ENCODE data around the gene RAB8B. TPM values are rescaled to one million over a fixed set of nuclear protein-coding genes. Genes with fewer than 3 reads are reported as not detected.

The RAB8B gene
- polyA plus RNA-seq, 3 donors, result 22.0 to 77.3 (median 58.9) TPM

DNA sequence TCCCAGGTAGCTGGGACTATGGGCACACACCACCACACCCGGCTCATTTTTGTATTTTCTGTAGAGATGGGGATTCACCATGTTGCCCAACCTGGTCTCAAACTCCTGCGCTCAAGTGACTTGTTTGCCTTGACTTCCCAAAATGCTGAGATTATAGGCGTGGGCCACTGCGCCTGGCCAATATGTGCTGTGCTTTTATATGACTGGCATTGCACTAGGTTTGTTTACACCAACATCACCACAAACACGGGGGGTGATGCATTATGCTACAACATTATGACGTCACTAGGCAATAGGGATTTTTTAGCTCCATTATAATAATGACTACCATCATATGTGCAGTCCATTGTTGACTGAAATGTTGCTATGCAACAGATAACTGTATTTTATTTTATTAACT lies 94.9 kb downstream of the RAB8B start:
- no peaks in the 10 kb centered on the region for H4K20me1 ChIP-seq (ENCODE audit: insufficient read depth, low read length)
- H2AFZ ChIP-seq (ENCODE audit: insufficient read depth, low read depth, low read length, poor library complexity, severe bottlenecking), result no peak overlapping the region
- intact Hi-C loops (cut with micrococcal nuclease), result loop anchor here (5.0 to 10.0 kb wide), 3 partner anchors 237 to 310 kb away; partner anchors contain the start of genes FBXL22 (in 1 of the 2) and TPM1 (in 1 of the 2)
- no CpG with 5 or more reads among the region's 6 CpGs for WGBS (ENCODE audit: insufficient coverage)
- no peaks in the 10 kb centered on the region for H3K27me3 ChIP-seq (ENCODE audit: control insufficient read depth in 2 of 2, insufficient read depth in 2 of 2, low read length in 2 of 2)
- H3K4me3 Mint-ChIP-seq, result no peak overlapping the region
- no peak overlapping the region for H3K9ac ChIP-seq (ENCODE audit: insufficient read depth, low read length, poor library complexity, severe bottlenecking)
- H3K4me1 ChIP-seq (ENCODE audit: control insufficient read depth in 1 of 2, insufficient read depth in 2 of 2, low read length in 2 of 2), result peaks cover 16 to 31% of the 10 kb centered on the region in 2 donors
- no peaks in the 10 kb centered on the region for H3K9me3 ChIP-seq (replicated peaks in 1 of 2; ENCODE audit: control insufficient read depth in 1 of 2, insufficient read depth in 1 of 2, low read length in 2 of 2)
- H3K27ac Mint-ChIP-seq, result peak overlapping the region in 3 of 7 donors; percentile 37 to 86 (median 66)
- no peaks in the 10 kb centered on the region for H3K9me3 Mint-ChIP-seq
- H3K27ac ChIP-seq (ENCODE audit: low read depth in 1 of 2, low read length in 2 of 2), result peak overlapping the region in 1 of 2 donors; percentile 91
- H3K36me3 ChIP-seq (replicated peaks in 1 of 2; ENCODE audit: control insufficient read depth in 1 of 2, insufficient read depth in 2 of 2, low read length in 2 of 2), result peaks cover 37 to 58% of the 10 kb centered on the region in 2 donors
- H3K4me3 ChIP-seq (replicated peaks in 1 of 3; ENCODE audit: low read depth in 2 of 3, low read length in 3 of 3), result no peak overlapping the region
- peak; percentile 23 to 73 (median 38) for DNase-seq
- no peak overlapping the region for H3K4me2 ChIP-seq (replicated peaks; ENCODE audit: extremely low read depth, low read length, poor library complexity, severe bottlenecking)
- TF ChIP-seq, protein P1, sequence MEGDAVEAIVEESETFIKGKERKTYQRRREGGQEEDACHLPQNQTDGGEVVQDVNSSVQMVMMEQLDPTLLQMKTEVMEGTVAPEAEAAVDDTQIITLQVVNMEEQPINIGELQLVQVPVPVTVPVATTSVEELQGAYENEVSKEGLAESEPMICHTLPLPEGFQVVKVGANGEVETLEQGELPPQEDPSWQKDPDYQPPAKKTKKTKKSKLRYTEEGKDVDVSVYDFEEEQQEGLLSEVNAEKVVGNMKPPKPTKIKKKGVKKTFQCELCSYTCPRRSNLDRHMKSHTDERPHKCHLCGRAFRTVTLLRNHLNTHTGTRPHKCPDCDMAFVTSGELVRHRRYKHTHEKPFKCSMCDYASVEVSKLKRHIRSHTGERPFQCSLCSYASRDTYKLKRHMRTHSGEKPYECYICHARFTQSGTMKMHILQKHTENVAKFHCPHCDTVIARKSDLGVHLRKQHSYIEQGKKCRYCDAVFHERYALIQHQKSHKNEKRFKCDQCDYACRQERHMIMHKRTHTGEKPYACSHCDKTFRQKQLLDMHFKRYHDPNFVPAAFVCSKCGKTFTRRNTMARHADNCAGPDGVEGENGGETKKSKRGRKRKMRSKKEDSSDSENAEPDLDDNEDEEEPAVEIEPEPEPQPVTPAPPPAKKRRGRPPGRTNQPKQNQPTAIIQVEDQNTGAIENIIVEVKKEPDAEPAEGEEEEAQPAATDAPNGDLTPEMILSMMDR (IDR thresholded peaks at IDR 0.05), result no peak
- peaks cover 5% of the 10 kb centered on the region for H3K79me2 ChIP-seq (ENCODE audit: insufficient read depth, low read length)
- no peaks in the 10 kb centered on the region for H3K27me3 Mint-ChIP-seq (ENCODE audit: low read depth in 3 of 3)
- peaks cover 21% of the 10 kb centered on the region for H3K4me1 Mint-ChIP-seq
- peaks cover 48 to 54% of the 10 kb centered on the region in 2 donors for H3K36me3 Mint-ChIP-seq

DNA sequence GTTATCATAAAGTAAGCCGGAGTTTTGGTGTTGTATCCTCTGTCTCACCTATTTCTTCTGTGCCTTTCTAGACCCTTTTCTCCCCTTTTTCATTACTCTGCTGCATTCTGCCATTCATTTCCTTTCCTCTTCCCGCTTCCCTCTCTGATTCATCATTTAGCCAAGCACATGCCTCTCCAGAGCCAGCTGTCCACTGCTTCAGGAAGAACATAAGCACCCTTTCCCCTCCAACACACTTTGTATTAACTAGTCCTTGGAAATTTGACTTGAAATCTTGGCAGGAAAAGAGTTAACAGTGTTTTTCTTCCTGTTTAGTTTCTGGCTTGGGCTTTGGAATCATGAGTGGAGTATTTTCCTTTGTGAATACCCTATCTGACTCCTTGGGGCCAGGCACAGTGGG lies 97.7 kb downstream of the RAB8B start:
- no peaks in the 10 kb centered on the region for H3K9me3 ChIP-seq (replicated peaks in 1 of 2; ENCODE audit: control insufficient read depth in 1 of 2, insufficient read depth in 1 of 2, low read length in 2 of 2)
- Mint-ChIP-seq H3K27me3 (ENCODE audit: low read depth in 3 of 3) (no peaks in the 10 kb centered on the region), H3K4me3 (no peak overlapping the region), H3K9me3 (no peaks in the 10 kb centered on the region), H3K36me3 (peaks cover 50 to 60% of the 10 kb centered on the region in 2 donors), H3K27ac (no peak overlapping the region), H3K4me1 (peaks cover 27% of the 10 kb centered on the region)
- H3K27me3 ChIP-seq (ENCODE audit: control insufficient read depth in 2 of 2, insufficient read depth in 2 of 2, low read length in 2 of 2), result no peaks in the 10 kb centered on the region
- peaks cover 39 to 56% of the 10 kb centered on the region in 2 donors for H3K36me3 ChIP-seq (replicated peaks in 1 of 2; ENCODE audit: control insufficient read depth in 1 of 2, insufficient read depth in 2 of 2, low read length in 2 of 2)
- H3K9ac ChIP-seq (ENCODE audit: insufficient read depth, low read length, poor library complexity, severe bottlenecking), result no peak overlapping the region
- 95% methylated on average over 2 of the region's 2 CpGs for WGBS (ENCODE audit: insufficient coverage)
- peaks cover 9 to 20% of the 10 kb centered on the region in 2 donors for H3K4me1 ChIP-seq (ENCODE audit: control insufficient read depth in 1 of 2, insufficient read depth in 2 of 2, low read length in 2 of 2)
- TF ChIP-seq, protein P1 (IDR thresholded peaks at IDR 0.05), result no peak
- H4K20me1 ChIP-seq (ENCODE audit: insufficient read depth, low read length), result peaks cover 3% of the 10 kb centered on the region
- DNase-seq, result no peak
- peaks cover 5% of the 10 kb centered on the region for H3K79me2 ChIP-seq (ENCODE audit: insufficient read depth, low read length)
- no peak overlapping the region for H3K27ac ChIP-seq (ENCODE audit: low read depth in 1 of 2, low read length in 2 of 2)
- H3K4me2 ChIP-seq (replicated peaks; ENCODE audit: extremely low read depth, low read length, poor library complexity, severe bottlenecking), result no peak overlapping the region
- H2AFZ ChIP-seq (ENCODE audit: insufficient read depth, low read depth, low read length, poor library complexity, severe bottlenecking), result no peak overlapping the region
- intact Hi-C loops (cut with micrococcal nuclease), result loop anchor here (10.0 kb wide), 2 partner anchors 242 to 308 kb away; partner anchors contain the start of genes FBXL22 (in 1 of the 2) and TPM1 (in 1 of the 2)
- H3K4me3 ChIP-seq (replicated peaks in 1 of 3; ENCODE audit: low read depth in 2 of 3, low read length in 3 of 3), result no peak overlapping the region
